Measurements from ENCODE around the gene SERPINB2.

GRCh38 chr18:63930773-63931354, 43.4 kb downstream of the SERPINB2 start:
- TF ChIP-seq PBX3 (IDR thresholded peaks at IDR 0.05; ENCODE audit: insufficient replicate concordance, low read depth, low read length) (no peak), MAX (IDR thresholded peaks at IDR 0.05; ENCODE audit: low read depth, low read length) (no peak)

Data from GM12878 (cell line).